Sigmoid colon (tissue), 4 donors: ENCODE data around the gene EED.
A peak's percentile ranks its signal among the peaks of the same experiment; 100 is the strongest.

Experiments used
- CTCF ChIP-seq, 4 experiments: fragments of 450-650 bp in 3 of 4; fragments of 200-600 bp in 1 of 4; IDR thresholded peaks; one replicate each; pipeline ENCODE4 v1.5.1; 2016 to 2019; ENCODE audit warnings: antibody characterized with exemption in 4 of 4, mild to moderate bottlenecking in 3 of 4, moderate library complexity in 2 of 4
- EP300 ChIP-seq, 4 donors: sonication (generic); formaldehyde crosslinking; IDR thresholded peaks; one replicate each; pipeline ENCODE4 v1.6.1; 2017; ENCODE audit warnings: antibody characterized with exemption in 4 of 4
- POLR2A ChIP-seq, 2 donors: fragments of 450-650 bp; IDR thresholded peaks; one replicate each; pipeline ENCODE4 v1.6.1; 2016; ENCODE audit warnings: antibody characterized with exemption in 2 of 2, mild to moderate bottlenecking in 2 of 2, moderate library complexity in 2 of 2
- POLR2AphosphoS5 ChIP-seq, 4 donors: sonication (generic); formaldehyde crosslinking; IDR thresholded peaks; one replicate each; pipeline ENCODE4 v1.6.1; 2017; ENCODE audit warnings: antibody characterized with exemption in 4 of 4

- peak; percentile 8 to 33 (median 23) for TF ChIP-seq CTCF (IDR thresholded peaks at IDR 0.05)
- TF ChIP-seq POLR2AphosphoS5 (IDR thresholded peaks at IDR 0.05): no peak
- no peak for TF ChIP-seq POLR2A (IDR thresholded peaks at IDR 0.05)
- no peak for TF ChIP-seq EP300 (IDR thresholded peaks at IDR 0.05)
These were observed 47.1 kb downstream of the EED start for GRCh38 chr11:86291466-86292262.
